Fibroblast of pulmonary artery (primary cell): Measurements from ENCODE around the gene UFM1.

Source experiments
- DNase-seq: peaks from one replicate; pipeline ENCODE4 v3.0.0-alpha.2; 2010; ENCODE audit warnings: low read depth
- H3K4me3 ChIP-seq: replicated peaks from 2 replicates; pipeline ENCODE4 v1.5.1; 2011; ENCODE audit warnings: low read depth, mild to moderate bottlenecking, control low read depth, low read length, moderate library complexity
- TF ChIP-seq, protein P1 (sequence below): IDR thresholded peaks from 2 replicates; pipeline ENCODE4 v1.5.1; 2011; ENCODE audit warnings: mild to moderate bottlenecking, control low read depth, low read length, inconsistent platforms; ENCODE audit errors: missing control alignments

UFM1 gene

DNA sequence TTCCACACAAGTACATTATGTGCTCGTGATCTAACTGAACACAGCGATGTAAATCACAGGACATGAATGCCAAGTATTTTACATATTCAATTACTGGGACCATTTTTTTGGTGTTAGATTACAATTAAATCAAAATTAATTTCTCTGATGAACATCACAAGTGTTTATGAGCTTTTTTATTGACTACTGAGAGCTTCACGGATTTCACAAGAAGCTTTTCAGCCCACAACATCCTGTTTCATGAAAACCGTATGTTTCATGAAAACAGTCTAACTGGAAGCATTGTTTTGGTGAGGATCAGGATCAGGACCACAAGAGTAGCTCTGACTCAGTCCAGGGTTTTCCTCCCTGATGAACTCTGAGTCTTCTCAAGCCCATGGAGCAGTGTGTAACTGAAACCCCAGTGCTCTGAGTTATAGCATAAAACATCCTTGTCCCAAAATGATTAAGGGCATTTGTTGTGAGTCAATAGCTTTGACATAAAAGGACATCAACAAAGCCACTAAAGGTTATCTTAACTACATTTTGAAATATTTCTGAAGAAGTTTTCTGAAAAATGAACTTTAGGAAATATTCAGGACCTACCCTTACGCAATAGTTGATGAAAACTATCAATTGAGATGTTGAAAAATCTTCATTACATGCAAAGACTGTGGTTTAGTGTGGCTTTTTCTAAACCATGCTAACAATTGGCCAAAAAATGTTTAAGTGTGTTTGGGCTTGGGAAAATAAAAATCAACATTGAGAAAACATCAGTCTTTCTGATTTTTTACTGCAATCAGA is 49.3 kb downstream of the UFM1 start:
- TF ChIP-seq, protein P1, sequence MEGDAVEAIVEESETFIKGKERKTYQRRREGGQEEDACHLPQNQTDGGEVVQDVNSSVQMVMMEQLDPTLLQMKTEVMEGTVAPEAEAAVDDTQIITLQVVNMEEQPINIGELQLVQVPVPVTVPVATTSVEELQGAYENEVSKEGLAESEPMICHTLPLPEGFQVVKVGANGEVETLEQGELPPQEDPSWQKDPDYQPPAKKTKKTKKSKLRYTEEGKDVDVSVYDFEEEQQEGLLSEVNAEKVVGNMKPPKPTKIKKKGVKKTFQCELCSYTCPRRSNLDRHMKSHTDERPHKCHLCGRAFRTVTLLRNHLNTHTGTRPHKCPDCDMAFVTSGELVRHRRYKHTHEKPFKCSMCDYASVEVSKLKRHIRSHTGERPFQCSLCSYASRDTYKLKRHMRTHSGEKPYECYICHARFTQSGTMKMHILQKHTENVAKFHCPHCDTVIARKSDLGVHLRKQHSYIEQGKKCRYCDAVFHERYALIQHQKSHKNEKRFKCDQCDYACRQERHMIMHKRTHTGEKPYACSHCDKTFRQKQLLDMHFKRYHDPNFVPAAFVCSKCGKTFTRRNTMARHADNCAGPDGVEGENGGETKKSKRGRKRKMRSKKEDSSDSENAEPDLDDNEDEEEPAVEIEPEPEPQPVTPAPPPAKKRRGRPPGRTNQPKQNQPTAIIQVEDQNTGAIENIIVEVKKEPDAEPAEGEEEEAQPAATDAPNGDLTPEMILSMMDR, result no peak
- H3K4me3 ChIP-seq, result no peak overlapping the region
- peak; percentile 81 for DNase-seq

DNA sequence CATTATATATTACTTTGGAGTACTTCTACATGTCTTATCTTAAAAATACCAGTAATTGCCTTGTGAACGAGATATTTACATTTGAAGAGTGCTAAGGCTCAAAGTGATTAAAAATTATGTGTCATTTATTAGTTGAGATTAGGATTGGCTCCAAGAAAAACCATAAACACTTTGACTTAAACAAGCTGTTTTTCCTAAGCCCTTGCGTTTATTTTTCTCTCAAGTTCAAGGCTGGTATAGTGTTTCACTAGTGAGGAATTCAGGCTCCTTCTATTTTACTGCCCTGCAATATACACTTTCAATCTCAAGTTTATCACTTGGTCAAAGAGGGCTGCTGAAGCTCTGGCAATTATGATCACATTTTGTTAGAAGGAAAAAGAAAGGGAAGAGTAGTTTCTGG is 49.9 kb downstream of the UFM1 start:
- no peak for DNase-seq
- H3K4me3 ChIP-seq, result no peak overlapping the region
- TF ChIP-seq, protein P1, result no peak

DNA sequence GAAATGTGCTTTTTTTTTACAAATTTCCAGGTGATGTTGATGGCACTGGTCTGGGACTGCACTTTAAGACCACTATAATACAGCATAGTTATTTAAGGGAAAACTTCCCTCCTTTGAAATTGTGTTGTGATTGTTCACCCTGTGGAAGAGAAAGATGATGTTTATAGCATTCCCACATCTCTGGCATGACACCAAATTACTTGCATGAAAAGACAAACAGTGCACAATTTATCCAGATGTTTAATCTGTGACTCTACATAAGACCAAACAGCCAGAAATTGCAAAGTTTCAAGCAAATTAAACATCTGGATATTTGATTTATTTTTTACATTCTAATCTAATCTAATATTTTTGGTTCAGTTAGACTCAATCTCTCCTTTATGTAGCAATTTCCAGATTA is 51.6 kb downstream of the UFM1 start:
- no peak for DNase-seq
- TF ChIP-seq, protein P1, result no peak
- H3K4me3 ChIP-seq, result no peak overlapping the region

DNA sequence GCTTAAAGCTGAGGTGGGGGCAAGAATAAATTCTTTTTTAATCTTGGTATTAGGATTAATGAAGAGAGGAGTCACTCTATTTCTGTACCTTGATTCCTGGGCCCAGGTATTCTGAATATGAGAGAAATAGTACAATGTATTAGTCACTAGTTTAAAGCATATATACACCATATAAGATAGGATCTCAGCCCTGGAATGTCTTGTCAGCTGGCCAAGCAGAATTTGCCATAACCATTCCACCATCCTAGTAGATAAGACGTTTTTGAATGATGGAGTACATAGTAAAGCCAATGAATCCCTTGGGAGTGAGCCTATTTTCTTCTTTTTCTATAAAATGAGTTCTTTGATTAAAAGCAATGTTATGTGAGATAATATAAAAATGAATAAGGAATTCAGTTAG is 55.6 kb downstream of the UFM1 start:
- no peak overlapping the region for H3K4me3 ChIP-seq
- no peak for DNase-seq
- TF ChIP-seq, protein P1, result no peak

DNA sequence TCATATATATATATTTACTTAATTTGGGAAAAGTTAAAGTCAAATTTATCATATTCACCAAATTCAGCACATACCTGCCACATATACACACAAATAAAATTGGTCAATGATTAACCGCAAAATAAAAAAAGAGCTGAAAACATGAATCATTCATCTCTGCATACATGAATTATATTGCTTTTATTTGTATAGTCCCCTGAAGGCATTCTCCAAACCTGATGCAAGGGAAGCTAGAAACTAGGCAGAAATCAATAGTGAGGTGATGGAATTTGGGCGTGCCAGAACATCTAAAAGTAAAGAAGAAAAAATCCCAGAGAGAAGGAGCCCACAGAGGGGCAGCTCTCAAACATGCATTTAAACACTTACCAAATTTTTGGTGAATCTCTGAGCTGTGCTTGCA is 60.1 kb downstream of the UFM1 start:
- TF ChIP-seq, protein P1, result no peak
- DNase-seq, result no peak
- no peak overlapping the region for H3K4me3 ChIP-seq

DNA sequence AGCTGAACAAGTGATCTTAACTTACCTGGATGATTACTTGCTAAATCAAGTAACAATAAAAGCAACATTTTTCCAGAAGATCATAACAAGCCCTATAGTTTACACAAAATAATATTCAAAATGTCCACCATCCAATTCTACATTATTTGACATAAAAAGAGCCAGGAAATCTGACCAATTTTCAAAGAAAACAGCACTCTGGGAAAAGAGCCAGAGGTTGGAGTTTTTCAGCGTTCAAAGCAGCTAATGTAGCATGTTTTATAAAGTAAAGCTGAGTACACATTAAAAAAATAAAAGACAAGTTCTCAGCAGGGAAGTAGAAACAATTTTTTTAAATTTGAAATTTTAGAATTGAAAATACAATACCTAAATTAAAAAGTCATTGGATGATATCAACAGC is 62.6 kb downstream of the UFM1 start:
- no peak overlapping the region for H3K4me3 ChIP-seq
- DNase-seq, result no peak
- TF ChIP-seq, protein P1, result no peak
